HG02943 (cell line): Measurements from ENCODE around the gene ZMIZ1.

Experiments
- ATAC-seq: cut with Tn5 transposase; IDR thresholded peaks from one replicate; pipeline ENCODE4 v1.9.1; 2021; ENCODE audit warnings: mild to moderate bottlenecking, low read depth, moderate library complexity; ENCODE audit not compliant: unreplicated experiment

ZMIZ1 gene

GRCh38 chr10:79355420-79356017 is 286.8 kb downstream of the ZMIZ1 start:
- no peak for ATAC-seq

GRCh38 chr10:79356104-79356503 is 287.3 kb downstream of the ZMIZ1 start:
- ATAC-seq: no peak

GRCh38 chr10:79357180-79357579 is 288.4 kb downstream of the ZMIZ1 start:
- no peak for ATAC-seq

GRCh38 chr10:79358811-79359210 is 290.0 kb downstream of the ZMIZ1 start:
- ATAC-seq: no peak

GRCh38 chr10:79359816-79360498 is 291.2 kb downstream of the ZMIZ1 start:
- ATAC-seq: no peak

GRCh38 chr10:79360499-79361342 is 292.0 kb downstream of the ZMIZ1 start:
- no peak for ATAC-seq

GRCh38 chr10:79361726-79362397 is 293.1 kb downstream of the ZMIZ1 start:
- no peak for ATAC-seq
